HUES48 (cell line): ENCODE measurements around the gene DNAJB9.

Source experiments
- H3K27ac ChIP-seq: one replicate; pipeline ENCODE4 v1.7.0; 2013; ENCODE audit warnings: low read depth, low read length, inconsistent platforms
- H3K27me3 ChIP-seq: 2 replicates; pipeline ENCODE4 v1.6.1; 2013; ENCODE audit warnings: mild to moderate bottlenecking, low read length; ENCODE audit not compliant: control insufficient read depth, insufficient read depth
- H3K36me3 ChIP-seq: 2 replicates; pipeline ENCODE4 v1.6.1; 2013; ENCODE audit warnings: low read length; ENCODE audit not compliant: control insufficient read depth, insufficient read depth
- H3K4me1 ChIP-seq: 2 replicates; pipeline ENCODE4 v1.6.1; 2013; ENCODE audit warnings: mild to moderate bottlenecking, low read length; ENCODE audit not compliant: control insufficient read depth, insufficient read depth
- H3K4me3 ChIP-seq: 2 replicates; pipeline ENCODE4 v1.5.1; 2013; ENCODE audit warnings: mild to moderate bottlenecking, low read depth, low read length
- H3K9ac ChIP-seq: 2 replicates; pipeline ENCODE4 v1.6.1; 2013; ENCODE audit warnings: mild to moderate bottlenecking, low read depth, low read length, moderate library complexity
- H3K9me3 ChIP-seq: 2 replicates; pipeline ENCODE4 v1.6.1; 2013; ENCODE audit warnings: low read length; ENCODE audit not compliant: control insufficient read depth, insufficient read depth

DNAJB9 gene

GRCh38 chr7:108568801-108569380 is 783 bp upstream of the DNAJB9 start:
- Histone ChIP-seq H3K27ac (peak overlapping the region; percentile 91), H3K4me3 (peak overlapping the region; percentile 85), H3K4me1 (peaks cover 18% of the 10 kb centered on the region; the same call in 1 of the 2 replicates), H3K27me3 (no peaks in the 10 kb centered on the region), H3K9me3 (no peaks in the 10 kb centered on the region), H3K36me3 (peaks cover 49% of the 10 kb centered on the region), H3K9ac (peak overlapping the region; percentile 86)

GRCh38 chr7:108570146-108570755 is 577 bp downstream of the DNAJB9 start:
- H3K9ac ChIP-seq: peak overlapping the region; percentile 83
- peaks cover 18% of the 10 kb centered on the region; the same call in 1 of the 2 replicates for H3K4me1 ChIP-seq
- H3K4me3 ChIP-seq: peak overlapping the region; percentile 85
- no peaks in the 10 kb centered on the region for H3K9me3 ChIP-seq
- H3K36me3 ChIP-seq: peaks cover 46% of the 10 kb centered on the region
- H3K27me3 ChIP-seq: no peaks in the 10 kb centered on the region
- H3K27ac ChIP-seq: peak overlapping the region; percentile 86

GRCh38 chr7:108572480-108572879 is 2.8 kb downstream of the DNAJB9 start:
- Histone ChIP-seq H3K4me3 (no peak overlapping the region), H3K36me3 (peaks cover 37% of the 10 kb centered on the region), H3K9ac (no peak overlapping the region), H3K4me1 (peaks cover 13% of the 10 kb centered on the region; the same call in 1 of the 2 replicates), H3K27ac (no peak overlapping the region), H3K9me3 (no peaks in the 10 kb centered on the region), H3K27me3 (no peaks in the 10 kb centered on the region)

- H3K4me1 ChIP-seq: peaks cover 7% of the 10 kb centered on the region; the same call in 1 of the 2 replicates
- no peak overlapping the region for H3K27ac ChIP-seq
- peaks cover 42% of the 10 kb centered on the region for H3K36me3 ChIP-seq
- peaks cover 10% of the 10 kb centered on the region; the same call in 1 of the 2 replicates for H3K9me3 ChIP-seq
- H3K27me3 ChIP-seq: no peaks in the 10 kb centered on the region
- no peak overlapping the region for H3K4me3 ChIP-seq
- H3K9ac ChIP-seq: no peak overlapping the region
Observed at GRCh38 chr7:108575156-108575555, 5.5 kb downstream of the DNAJB9 start.

GRCh38 chr7:108576116-108576515 is 6.4 kb downstream of the DNAJB9 start:
- H3K9ac ChIP-seq: no peak overlapping the region

GRCh38 chr7:108578937-108579336 is 9.3 kb downstream of the DNAJB9 start:
- H3K4me3 ChIP-seq: no peak overlapping the region
- no peak overlapping the region for H3K27ac ChIP-seq
- H3K36me3 ChIP-seq: peaks cover 18% of the 10 kb centered on the region
- peaks cover 16% of the 10 kb centered on the region for H3K4me1 ChIP-seq
- H3K9me3 ChIP-seq: peaks cover 10% of the 10 kb centered on the region; the same call in 1 of the 2 replicates
- H3K27me3 ChIP-seq: no peaks in the 10 kb centered on the region
- no peak overlapping the region for H3K9ac ChIP-seq

More at GRCh38 chr7:108576116-108576515, 6.4 kb downstream of the DNAJB9 start:
- H3K27me3 ChIP-seq: no peaks in the 10 kb centered on the region
- H3K9me3 ChIP-seq: peaks cover 10% of the 10 kb centered on the region; the same call in 1 of the 2 replicates
- no peak overlapping the region for H3K4me3 ChIP-seq
- peaks cover 42% of the 10 kb centered on the region for H3K36me3 ChIP-seq
- peaks cover 8% of the 10 kb centered on the region; the same call in 1 of the 2 replicates for H3K4me1 ChIP-seq
- H3K27ac ChIP-seq: no peak overlapping the region

- H3K9me3 ChIP-seq: peaks cover 10% of the 10 kb centered on the region; the same call in 1 of the 2 replicates
- peaks cover 16% of the 10 kb centered on the region for H3K4me1 ChIP-seq
- no peak overlapping the region for H3K4me3 ChIP-seq
- no peak overlapping the region for H3K9ac ChIP-seq
- H3K27ac ChIP-seq: no peak overlapping the region
- no peaks in the 10 kb centered on the region for H3K27me3 ChIP-seq
- peaks cover 7% of the 10 kb centered on the region; the same call in 1 of the 2 replicates for H3K36me3 ChIP-seq
Observed at GRCh38 chr7:108580298-108580697, 10.6 kb downstream of the DNAJB9 start.

GRCh38 chr7:108581655-108582491 is 12.2 kb downstream of the DNAJB9 start:
- Histone ChIP-seq H3K9me3 (peaks cover 10% of the 10 kb centered on the region; the same call in 1 of the 2 replicates), H3K27me3 (no peaks in the 10 kb centered on the region), H3K4me3 (peak overlapping the region; percentile 34; the same call in 1 of the 2 replicates), H3K9ac (no peak overlapping the region; the same call in 1 of the 2 replicates), H3K36me3 (0 out of 2 replicates have a peak, but pooled peaks cover 4% of the 10 kb centered on the region), H3K4me1 (peaks cover 16% of the 10 kb centered on the region), H3K27ac (peak overlapping the region; percentile 81)

- Histone ChIP-seq H3K9me3 (peaks cover 8% of the 10 kb centered on the region; the same call in 1 of the 2 replicates), H3K27me3 (no peaks in the 10 kb centered on the region), H3K9ac (no peak overlapping the region), H3K36me3 (0 out of 2 replicates have a peak, but pooled peaks cover 1% of the 10 kb centered on the region), H3K4me1 (peaks cover 16% of the 10 kb centered on the region), H3K27ac (no peak overlapping the region), H3K4me3 (no peak overlapping the region)
Observed at GRCh38 chr7:108584211-108584610, 14.5 kb downstream of the DNAJB9 start.

- Histone ChIP-seq H3K9ac (no peak overlapping the region), H3K4me1 (peaks cover 16% of the 10 kb centered on the region), H3K27me3 (no peaks in the 10 kb centered on the region), H3K27ac (no peak overlapping the region), H3K9me3 (no peaks in the 10 kb centered on the region), H3K4me3 (no peak overlapping the region), H3K36me3 (no peaks in the 10 kb centered on the region)
Observed at GRCh38 chr7:108585843-108586242, 16.2 kb downstream of the DNAJB9 start.
